Stimulated activated CD8-positive, alpha-beta memory T cell treated with anti-CD3 and anti-CD28 coated beads, Interleukin-7, amount 100 ng/mL, for 48 hours (primary cell): ENCODE results near the gene ARRDC2.
"Not testable (repeated sequence)": the region's sequence is repeated elsewhere in the genome, so short reads cannot be mapped to it uniquely, and the experiment has no call there.

Source experiments
- DNase-seq, 2 donors: peaks; one replicate each; pipeline ENCODE4 v3.0.0-alpha.2; 2020; ENCODE audit warnings: low read depth in 1 of 2; ENCODE audit errors: extremely low read depth in 1 of 2

The ARRDC2 gene

GRCh38 chr19:17989425-17990094 is 18.4 kb upstream of the ARRDC2 start:
- DNase-seq = no peak

GRCh38 chr19:17993076-17993813 is 14.7 kb upstream of the ARRDC2 start:
- DNase-seq = no peak

DNA sequence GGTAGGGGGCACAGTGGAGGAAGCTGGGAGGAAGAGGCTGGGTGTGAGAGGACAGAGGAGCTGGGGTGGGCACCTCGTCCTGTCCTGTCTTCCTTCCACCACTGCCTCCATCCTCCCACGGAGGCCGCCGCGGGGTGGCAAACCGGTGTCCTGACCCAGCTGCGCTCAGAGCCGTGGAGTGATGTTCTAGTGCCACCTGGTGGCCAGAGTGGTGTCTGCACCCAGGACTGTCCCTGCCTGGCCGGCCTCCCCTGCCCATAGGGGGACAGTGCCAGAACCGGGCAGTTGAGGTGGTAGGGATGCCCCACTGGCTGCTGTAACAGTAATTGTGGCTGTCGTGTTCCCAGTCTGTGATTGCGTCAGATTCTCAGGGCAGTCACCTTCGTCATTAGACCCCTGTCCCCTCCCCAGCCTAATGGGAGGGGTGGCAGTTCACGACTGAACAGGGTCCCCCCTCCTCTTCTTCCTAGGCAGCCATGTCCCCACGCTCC is 11.1 kb upstream of the ARRDC2 start:
- peak; percentile 67 to 71 for DNase-seq

DNA sequence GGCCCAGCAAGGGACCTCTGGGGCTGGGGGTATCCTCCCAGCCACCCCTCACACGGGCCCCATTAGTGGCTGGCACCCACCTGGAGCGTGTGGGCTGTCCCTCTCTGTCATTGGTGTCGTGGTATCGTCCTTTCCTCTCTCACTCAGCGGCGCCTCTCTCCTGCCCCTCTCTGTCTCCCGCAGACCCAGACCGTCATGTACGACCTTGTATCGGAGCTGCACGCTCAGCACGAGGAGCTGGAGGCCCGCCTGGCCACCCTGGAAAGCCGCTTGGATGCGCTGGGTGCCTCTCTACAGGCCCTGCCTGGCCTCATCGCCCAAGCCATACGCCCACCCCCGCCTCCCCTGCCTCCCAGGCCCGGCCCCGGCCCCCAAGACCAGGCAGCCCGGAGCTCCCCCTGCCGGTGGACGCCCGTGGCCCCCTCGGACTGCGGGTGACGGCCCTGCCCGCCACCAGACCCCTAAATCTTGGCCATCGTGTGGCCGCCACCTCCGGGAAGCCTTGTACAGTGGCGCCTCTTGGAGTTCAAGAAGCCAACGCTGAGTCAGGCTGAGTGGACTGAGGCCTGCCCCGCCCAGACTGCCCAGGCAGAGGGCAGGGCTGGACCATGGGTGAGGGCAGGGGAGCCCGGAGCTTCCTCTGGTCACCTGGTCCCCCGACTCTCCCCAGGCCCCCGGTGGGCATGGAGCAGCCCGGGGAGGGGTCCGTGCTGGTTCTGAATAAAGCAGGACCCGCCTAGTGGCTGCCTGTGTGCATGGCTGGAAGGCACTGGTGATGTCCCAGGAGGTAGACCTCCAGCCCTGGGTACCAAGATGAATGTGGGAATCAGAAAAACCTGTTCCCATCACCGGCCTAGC is 9.8 kb upstream of the ARRDC2 start:
- DNase-seq = no peak

GRCh38 chr19:17998827-17999150 is 9.2 kb upstream of the ARRDC2 start:
- no peak for DNase-seq

GRCh38 chr19:17999684-18000479 is 8.1 kb upstream of the ARRDC2 start:
- DNase-seq = no peak

DNA sequence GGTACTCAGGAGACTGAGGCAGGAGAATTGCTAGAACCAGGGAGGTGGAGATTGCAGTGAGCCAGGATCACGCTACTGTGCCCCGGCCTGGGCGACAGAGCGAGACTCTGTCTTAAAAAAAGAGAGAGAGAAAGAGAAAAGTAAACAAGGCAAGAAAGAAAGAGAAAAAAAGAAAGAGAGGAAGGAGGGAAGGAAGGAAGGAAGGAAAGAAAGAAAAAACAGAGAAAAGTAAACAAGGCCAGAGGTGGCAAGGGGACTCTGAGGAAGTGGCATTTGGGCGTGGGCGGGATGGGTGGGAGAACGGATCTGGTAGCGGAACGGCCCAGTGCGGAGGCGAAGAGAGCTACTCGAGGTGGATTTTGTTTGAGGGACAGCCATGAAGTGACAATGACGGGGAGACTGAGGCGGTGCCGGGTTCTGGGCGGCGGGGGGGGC is 7.5 kb upstream of the ARRDC2 start:
- no peak for DNase-seq

DNA sequence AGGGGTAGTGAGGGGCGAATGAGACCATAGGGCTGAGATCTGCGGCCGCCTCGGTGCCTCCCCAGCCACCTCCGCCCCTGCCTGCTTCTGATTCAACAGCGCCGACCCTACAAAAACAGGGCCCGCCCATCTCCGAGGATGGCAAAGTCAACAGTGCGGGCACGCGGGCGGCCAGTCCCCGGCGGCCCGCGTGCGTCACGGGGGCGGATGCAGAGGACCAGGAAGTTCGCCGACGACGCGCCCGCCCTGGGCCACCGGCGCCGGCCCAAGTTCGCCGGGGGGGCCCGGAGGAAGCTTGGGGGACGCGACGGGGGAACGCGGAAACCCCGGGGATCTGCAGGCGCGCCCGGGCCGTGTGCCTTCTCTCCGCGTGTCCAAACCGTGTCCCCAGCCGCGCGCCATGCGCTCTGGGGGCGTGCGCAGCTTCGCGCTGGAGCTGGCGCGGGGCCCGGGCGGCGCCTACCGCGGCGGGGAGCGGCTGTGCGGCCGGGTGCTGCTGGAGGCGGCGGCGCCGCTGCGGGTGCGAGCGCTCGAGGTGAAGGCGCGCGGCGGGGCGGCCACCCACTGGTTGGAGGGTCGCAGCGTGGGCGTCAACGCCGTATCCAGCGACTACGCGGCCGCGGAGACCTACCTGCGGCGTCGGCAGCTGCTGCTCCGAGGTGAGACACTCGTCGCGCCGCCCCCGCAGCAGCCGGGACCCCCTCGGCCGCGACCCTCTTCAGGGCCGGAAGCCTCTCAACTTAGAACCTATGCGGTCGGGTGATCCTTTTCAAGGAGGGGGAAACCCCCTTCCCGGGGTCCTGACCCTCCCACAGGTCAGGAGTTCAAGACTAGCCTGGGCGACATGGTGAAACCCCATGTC is 6.8 kb upstream of the ARRDC2 start:
- DNase-seq = peak; percentile 89 to 90

DNA sequence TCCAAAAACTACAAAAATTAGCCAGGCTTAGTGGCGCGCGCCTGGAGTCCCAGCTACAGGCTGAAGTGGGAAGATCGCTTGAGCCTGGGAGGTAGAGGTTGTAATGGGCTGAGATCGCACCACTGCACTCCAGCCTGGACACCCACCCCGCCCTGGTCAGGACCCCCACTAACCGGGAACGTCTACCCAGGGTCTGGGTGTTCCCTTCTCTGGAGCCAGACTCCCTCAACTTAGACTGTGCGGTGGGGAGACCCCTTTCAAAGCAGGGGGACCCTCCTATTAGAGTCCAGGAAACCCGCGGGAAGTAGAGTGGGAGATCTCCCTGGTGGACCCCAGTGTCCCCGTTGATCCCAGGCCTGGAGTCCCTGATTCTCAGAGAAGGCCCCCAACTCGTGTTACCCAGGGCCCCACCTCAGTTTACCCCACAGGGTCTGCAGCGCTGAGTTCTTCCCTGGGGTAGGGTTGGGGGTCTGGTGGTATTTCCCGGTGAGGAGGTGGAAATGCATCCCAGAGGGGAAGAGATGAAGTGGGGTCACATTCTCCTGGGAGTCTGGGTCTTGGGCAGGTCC is 6.1 kb upstream of the ARRDC2 start:
- DNase-seq = no peak

GRCh38 chr19:18002347-18002850 is 5.6 kb upstream of the ARRDC2 start:
- DNase-seq = no peak

- not testable (repeated sequence) for DNase-seq
Observed at GRCh38 chr19:18005750-18006149, 2.2 kb upstream of the ARRDC2 start.

- peak; percentile 53 to 59 for DNase-seq
Observed at GRCh38 chr19:18007044-18007916, 690 bp upstream of the ARRDC2 start.

DNA sequence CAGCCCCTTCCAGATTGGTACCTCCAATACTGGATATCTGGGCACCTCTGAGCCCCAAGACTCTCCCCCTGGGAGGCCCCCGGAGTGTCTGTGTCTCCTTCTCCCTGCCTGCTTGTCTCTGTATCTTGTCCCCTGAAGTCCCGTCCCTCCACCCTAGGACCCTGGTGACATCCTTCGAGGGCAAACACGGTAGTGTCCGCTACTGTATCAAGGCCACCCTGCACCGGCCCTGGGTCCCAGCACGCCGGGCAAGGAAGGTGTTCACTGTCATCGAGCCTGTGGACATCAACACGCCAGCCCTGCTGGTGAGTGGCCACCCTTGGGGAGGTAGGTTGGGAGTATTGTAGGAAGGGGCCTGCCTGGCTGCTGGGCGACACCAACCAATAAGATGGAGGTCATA is 844 bp downstream of the ARRDC2 start:
- no peak for DNase-seq

GRCh38 chr19:18009412-18010066 is 1.6 kb downstream of the ARRDC2 start:
- DNase-seq = no peak

DNA sequence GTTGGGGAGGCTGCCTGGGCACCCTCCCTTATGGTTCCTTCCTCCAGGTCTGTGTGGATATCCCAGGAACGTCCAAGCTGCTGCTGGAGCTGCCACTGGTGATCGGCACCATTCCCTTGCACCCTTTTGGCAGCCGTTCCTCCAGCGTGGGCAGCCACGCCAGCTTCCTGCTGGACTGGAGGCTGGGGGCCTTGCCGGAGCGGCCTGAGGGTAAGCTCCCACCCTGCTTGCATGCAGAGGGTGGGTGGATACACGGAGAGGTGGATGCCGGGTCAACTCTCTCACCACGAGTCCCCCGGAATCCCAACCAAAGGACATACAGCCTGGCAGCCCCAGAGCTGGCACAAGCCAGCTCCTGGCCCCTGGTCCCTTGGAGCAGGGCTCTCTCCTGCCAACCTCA is 2.2 kb downstream of the ARRDC2 start:
- no peak for DNase-seq

- DNase-seq = no peak
Observed at GRCh38 chr19:18013210-18014111, 5.5 kb downstream of the ARRDC2 start.

- no peak for DNase-seq
Observed at GRCh38 chr19:18014197-18014596, 6.2 kb downstream of the ARRDC2 start.
